ENCODE results near the gene YWHAE. TPM values are rescaled to one million over a fixed set of nuclear protein-coding genes. Genes with fewer than 3 reads are reported as not detected.

Gene YWHAE
- total RNA-seq, 1 donor from 2014 or later = 2,181 TPM

GRCh38 chr17:1298606-1299005 lies 101.4 kb downstream of the YWHAE start:
- Histone ChIP-seq H3K27me3 (peaks cover 16% of the 10 kb centered on the region), H3K4me3 (no peak overlapping the region), H3K9ac (no peak overlapping the region), H3K4me1 (peaks cover 16% of the 10 kb centered on the region), H3K4me2 (peak overlapping the region; percentile 61), H3K9me3 (ENCODE audit: low read depth) (no peaks in the 10 kb centered on the region), H3K27ac (no peak overlapping the region), H3K36me3 (no peaks in the 10 kb centered on the region), H3K79me2 (ENCODE audit: low read depth) (no peaks in the 10 kb centered on the region), H2AFZ (replicated peaks) (peak overlapping the region; percentile 81), H3F3A (ENCODE audit: low read depth) (peaks cover 7% of the 10 kb centered on the region), H4K20me1 (ENCODE audit: low read depth) (no peaks in the 10 kb centered on the region)
- Mint-ChIP-seq H3K4me3 (no peak overlapping the region), H3K27ac (no peak overlapping the region), H3K4me1 (peaks cover 33% of the 10 kb centered on the region), H3K9me3 (peaks cover under 1% of the 10 kb centered on the region), H3K27me3 (ENCODE audit: insufficient read depth, low read depth) (peaks cover 16% of the 10 kb centered on the region), H3K36me3 (no peaks in the 10 kb centered on the region)
- peak; percentile 73 for DNase-seq (ENCODE audit: low spot score)
- no peak for TF ChIP-seq EZH2phosphoT487 (IDR thresholded peaks at IDR 0.05)
- no peak for TF ChIP-seq EZH2 (IDR thresholded peaks at IDR 0.05)
- TF ChIP-seq CTCF (IDR thresholded peaks at IDR 0.05) = no peak

Small RNA genes lying within 50 kb of the gene (small RNA-seq; reads per million reads assigned to genes)
- gene AC032044.2 = not detected

Other genes starting within 250 kb of the YWHAE start
- gene ABR, start 220.2 kb downstream of the YWHAE start, total RNA-seq (ENCODE audit: low replicate concordance) = 36.7 and 92.7 TPM in 2 replicates
- not detected in 2 replicates for gene BHLHA9, start 129.8 kb downstream of the YWHAE start, total RNA-seq (ENCODE audit: low replicate concordance)
- gene TRARG1, start 120.6 kb downstream of the YWHAE start, total RNA-seq (ENCODE audit: low replicate concordance) = 0.06 TPM in 1 of 2 replicates, not detected in the other
- 52.2 and 59.6 TPM in 2 replicates for gene CRK, start 56.0 kb upstream of the YWHAE start, total RNA-seq (ENCODE audit: low replicate concordance)
- gene MYO1C, start 92.5 kb upstream of the YWHAE start, total RNA-seq (ENCODE audit: low replicate concordance) = 28.7 and 40.6 TPM in 2 replicates
- gene INPP5K, start 116.4 kb upstream of the YWHAE start, total RNA-seq (ENCODE audit: low replicate concordance) = 11.7 and 20.9 TPM in 2 replicates
- gene PITPNA, start 162.6 kb upstream of the YWHAE start, total RNA-seq (ENCODE audit: low replicate concordance) = 25.3 and 29.6 TPM in 2 replicates
- gene SLC43A2, start 228.6 kb upstream of the YWHAE start, total RNA-seq (ENCODE audit: low replicate concordance) = 6.8 and 18.4 TPM in 2 replicates
- gene SCARF1, start 245.5 kb upstream of the YWHAE start, total RNA-seq (ENCODE audit: low replicate concordance) = 1.1 TPM in 1 of 2 replicates, not detected in the other
- 0.13 and 2.8 TPM in 2 replicates for gene RILP, start 249.6 kb upstream of the YWHAE start, total RNA-seq (ENCODE audit: low replicate concordance)

Data from neural progenitor cell (in vitro differentiated cells).